NCI-H2107 treated with DMSO at 0.1 percent for 48 hours (cell line): ENCODE data around the gene PDE3B.

Experiments
- DNase-seq: peaks from one replicate; lab custom pipeline; 2025; ENCODE audit not compliant: unreplicated experiment; lab: John Stamatoyannopoulos, UW

PDE3B gene

DNA sequence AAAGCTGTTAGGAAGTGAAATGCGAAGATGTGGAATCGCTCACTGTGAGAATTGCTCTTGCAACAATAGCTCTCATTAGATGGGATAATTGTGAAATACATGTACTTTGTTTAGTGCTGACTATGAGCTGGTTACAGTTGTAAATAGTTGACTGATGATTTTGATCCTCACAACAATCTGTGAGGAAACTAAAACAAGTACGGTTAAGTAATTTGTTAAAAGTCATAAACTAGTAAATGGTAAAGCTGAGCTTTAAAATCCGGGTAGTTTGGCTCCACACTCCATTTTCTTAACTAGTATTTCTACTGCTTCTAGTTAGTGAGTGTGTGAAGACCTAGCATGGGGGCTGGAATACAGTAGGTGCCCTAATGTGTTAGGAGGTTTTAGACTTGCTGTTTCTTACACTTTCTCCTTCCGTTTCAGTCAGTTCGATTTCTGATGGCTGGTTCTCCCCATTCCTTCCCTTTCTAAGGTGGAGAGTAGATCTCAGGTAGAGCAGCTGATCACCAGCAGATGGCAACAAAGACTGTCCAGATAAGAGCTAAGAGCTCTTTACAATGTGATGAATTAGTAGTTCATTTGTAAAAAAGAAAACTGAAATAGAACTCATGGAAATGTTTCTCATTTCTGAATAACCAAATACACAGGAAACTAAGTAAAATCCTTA, 264.7 kb downstream of the PDE3B start:
- peak; percentile 80 for DNase-seq

DNA sequence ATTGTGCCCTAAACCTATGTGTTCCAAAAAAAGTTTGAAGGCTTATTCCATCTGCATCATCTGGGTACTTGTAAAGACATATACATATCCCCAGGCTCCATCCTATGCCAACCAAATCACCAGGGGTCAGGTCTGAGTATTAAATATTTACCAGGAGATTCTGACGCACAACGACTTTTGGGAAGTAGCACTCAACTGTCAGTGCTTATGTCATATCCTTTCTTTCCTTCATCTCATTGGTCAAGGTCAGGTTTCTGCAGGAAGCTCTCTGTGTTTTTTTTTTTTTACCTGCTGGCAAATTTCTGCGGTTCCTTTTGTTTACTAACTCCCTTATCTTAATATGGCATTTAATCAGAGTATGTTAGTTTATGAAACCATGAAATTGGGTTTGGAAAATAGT, 270.9 kb downstream of the PDE3B start:
- no peak for DNase-seq

DNA sequence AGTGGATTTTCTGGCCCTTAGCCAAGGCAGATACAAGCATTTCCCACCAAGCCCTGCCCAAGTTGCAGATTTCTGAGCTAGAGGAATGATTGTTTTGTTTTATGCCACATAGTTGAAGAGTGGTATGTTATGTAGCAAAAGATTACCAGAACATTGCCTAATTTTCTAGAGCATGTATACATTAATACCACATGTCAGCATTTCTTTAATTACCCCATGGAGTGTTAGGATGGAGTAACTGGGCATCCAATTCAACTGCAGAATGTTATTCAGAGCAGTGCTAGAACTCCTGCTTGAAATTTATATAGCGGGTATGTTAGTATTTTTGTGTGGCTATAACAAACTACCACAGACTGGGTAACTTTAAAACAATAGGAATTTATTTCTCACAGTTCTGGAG, 272.8 kb downstream of the PDE3B start:
- DNase-seq = no peak
